Measurements from ENCODE around the gene CYP39A1.
A peak's percentile ranks its signal among the peaks of the same experiment; 100 is the strongest.

CYP39A1 gene

GRCh38 chr6:46511320-46511719 is 141.3 kb downstream of the CYP39A1 start:
- no peak for DNase-seq (ENCODE audit: low spot score)

GRCh38 chr6:46510651-46511050 is 142.0 kb downstream of the CYP39A1 start:
- peak; percentile 87 for DNase-seq (ENCODE audit: low spot score)

GRCh38 chr6:46509981-46510510 is 142.6 kb downstream of the CYP39A1 start:
- DNase-seq (ENCODE audit: low spot score): peak; percentile 69

- DNase-seq (ENCODE audit: low spot score): no peak
These were observed 143.6 kb downstream of the CYP39A1 start for GRCh38 chr6:46509063-46509462.

- DNase-seq (ENCODE audit: low spot score): no peak
These were observed 145.2 kb downstream of the CYP39A1 start for GRCh38 chr6:46507426-46507825.

GRCh38 chr6:46505693-46506512 is 146.7 kb downstream of the CYP39A1 start:
- DNase-seq (ENCODE audit: low spot score): no peak

- DNase-seq (ENCODE audit: low spot score): no peak
These were observed 148.4 kb downstream of the CYP39A1 start for GRCh38 chr6:46504242-46504641.

- no peak for DNase-seq (ENCODE audit: low spot score)
These were observed 150.0 kb downstream of the CYP39A1 start for GRCh38 chr6:46502486-46503119.

GRCh38 chr6:46501136-46502089 is 151.2 kb downstream of the CYP39A1 start:
- peak; percentile 73 for DNase-seq (ENCODE audit: low spot score)

GRCh38 chr6:46500382-46500781 is 152.2 kb downstream of the CYP39A1 start:
- peak; percentile 80 for DNase-seq (ENCODE audit: low spot score)

Measured in putamen (tissue), 1 donor.